Endothelial cell of umbilical vein (primary cell): ENCODE results near the gene ATP6V1D.

Experiments used
- MYC ChIP-seq: IDR thresholded peaks from one replicate; pipeline ENCODE4 v1.6.1; 2011; ENCODE audit warnings: mild to moderate bottlenecking, low read depth, low read length
- TF ChIP-seq, protein P1 (sequence below), 2 donors: IDR thresholded peaks; 1 replicate in 1 of 2; 2 replicates in 1 of 2; pipeline ENCODE4 v1.5.1; 2011; ENCODE audit warnings: low read length in 2 of 2, mild to moderate bottlenecking in 2 of 2, moderate library complexity in 2 of 2, control low read depth in 1 of 2, inconsistent platforms in 1 of 2, low read depth in 1 of 2; ENCODE audit not compliant: insufficient read depth in 1 of 2; ENCODE audit errors: extremely low read depth in 1 of 2

DNA sequence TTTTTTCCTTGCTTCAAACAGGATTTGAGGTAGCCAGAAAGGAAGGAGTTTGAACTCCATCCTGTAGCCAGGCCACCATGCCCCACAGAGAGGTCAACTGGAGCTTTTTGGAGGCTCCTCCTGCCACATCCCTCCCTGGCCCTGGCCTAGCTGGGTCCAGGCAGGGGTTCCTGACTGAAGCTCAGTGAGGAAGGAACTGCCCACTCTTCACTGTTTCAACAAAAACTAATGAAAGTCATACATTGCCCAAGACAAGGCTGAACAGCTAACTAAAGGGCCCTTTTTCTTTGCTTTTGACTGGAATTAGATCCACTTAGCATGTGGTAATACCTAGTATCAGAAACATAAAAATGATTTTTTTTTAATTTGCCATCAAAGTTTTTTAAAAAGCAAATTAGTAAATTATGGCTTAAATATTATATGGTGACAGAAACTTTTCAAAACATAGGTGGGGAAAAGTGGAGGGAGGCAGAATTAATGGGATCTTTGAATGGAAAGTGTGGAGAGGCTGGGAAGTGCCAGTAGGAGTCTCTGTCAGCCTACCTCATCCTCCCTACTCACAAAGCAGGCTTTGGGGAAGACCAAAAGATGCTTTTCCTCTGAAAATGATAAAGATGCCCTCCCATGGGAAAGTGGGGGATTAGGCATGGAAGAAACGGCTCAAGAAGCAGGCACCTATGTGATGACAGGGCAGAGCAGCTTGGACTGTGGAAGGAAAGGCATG, 30.4 kb upstream of the ATP6V1D start:
- TF ChIP-seq, protein P1, sequence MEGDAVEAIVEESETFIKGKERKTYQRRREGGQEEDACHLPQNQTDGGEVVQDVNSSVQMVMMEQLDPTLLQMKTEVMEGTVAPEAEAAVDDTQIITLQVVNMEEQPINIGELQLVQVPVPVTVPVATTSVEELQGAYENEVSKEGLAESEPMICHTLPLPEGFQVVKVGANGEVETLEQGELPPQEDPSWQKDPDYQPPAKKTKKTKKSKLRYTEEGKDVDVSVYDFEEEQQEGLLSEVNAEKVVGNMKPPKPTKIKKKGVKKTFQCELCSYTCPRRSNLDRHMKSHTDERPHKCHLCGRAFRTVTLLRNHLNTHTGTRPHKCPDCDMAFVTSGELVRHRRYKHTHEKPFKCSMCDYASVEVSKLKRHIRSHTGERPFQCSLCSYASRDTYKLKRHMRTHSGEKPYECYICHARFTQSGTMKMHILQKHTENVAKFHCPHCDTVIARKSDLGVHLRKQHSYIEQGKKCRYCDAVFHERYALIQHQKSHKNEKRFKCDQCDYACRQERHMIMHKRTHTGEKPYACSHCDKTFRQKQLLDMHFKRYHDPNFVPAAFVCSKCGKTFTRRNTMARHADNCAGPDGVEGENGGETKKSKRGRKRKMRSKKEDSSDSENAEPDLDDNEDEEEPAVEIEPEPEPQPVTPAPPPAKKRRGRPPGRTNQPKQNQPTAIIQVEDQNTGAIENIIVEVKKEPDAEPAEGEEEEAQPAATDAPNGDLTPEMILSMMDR (IDR thresholded peaks at IDR 0.05; ENCODE audit: extremely low read depth in 1 of 2, insufficient read depth in 1 of 2, low read depth in 1 of 2, low read length in 2 of 2) = no peak
- no peak for TF ChIP-seq MYC
